H1 (cell line): ENCODE results near the gene GPSM1. TPM values are rescaled to one million over a fixed set of nuclear protein-coding genes. Genes with fewer than 3 reads are reported as not detected.

Source experiments
- ATF3 ChIP-seq: IDR thresholded peaks from 2 replicates; pipeline ENCODE4 v1.6.1; 2011; ENCODE audit warnings: low read depth, mild to moderate bottlenecking, low read length; ENCODE audit not compliant: insufficient read depth
- polyA plus RNA-seq, 7 experiments: library from polyadenylated mRNA; depleted of rRNA in 3 of 7; stranded (reverse) in 5 of 7; unstranded in 2 of 7; fragments of >200 nt in 5 of 7; fragments of 200-250 nt in 2 of 7; gene quantifications; 1 replicate in 5 of 7; 2 replicates in 1 of 7; 4 replicates in 1 of 7; pipeline versions ENCODE4 v1.2.1 to v1.2.3, GENCODE V29; 2011 to 2013; ENCODE audit warnings: missing spikeins in 2 of 7, mixed read lengths in 2 of 7
- total RNA-seq: library from RNA; stranded (reverse); fragmentation: NEBNext Ultra II Directional; extraction: Animal tissue kit (Norgen Biotek cat#: 25700); gene quantifications from 2 replicates; pipeline ENCODE4 v1.2.1, GENCODE V29; 2021

The GPSM1 gene
- total and polyA plus RNA-seq, 2 of the 8 experiments (the other 6 are each of a cell fraction or from before 2014, with no cell fraction given) = 12.8 to 18.0 TPM

GRCh38 chr9:136363949-136364748 lies 36.8 kb downstream of the GPSM1 start (continued):
- no peak for TF ChIP-seq ATF3
